KMS-11 (cell line): Measurements from ENCODE around the gene SLC8B1.

Experiments used
- H2AFZ ChIP-seq: fragments of 200-600 bp; sonication (generic); 2 replicates; pipeline ENCODE4 v1.6.1; 2016; ENCODE audit warnings: antibody characterized with exemption, mixed run types, low read depth
- H3K27ac ChIP-seq: fragments of 200-600 bp; sonication (generic); 2 replicates; pipeline ENCODE4 v1.6.1; 2016; ENCODE audit warnings: mild to moderate bottlenecking, mixed run types
- H3K27me3 ChIP-seq: fragments of 200-600 bp; sonication (generic); 2 replicates; pipeline ENCODE4 v1.6.1; 2017; ENCODE audit warnings: mild to moderate bottlenecking, low read depth, mixed run types, moderate library complexity; ENCODE audit not compliant: insufficient read depth
- H3K36me3 ChIP-seq: fragments of 200-600 bp; sonication (generic); 2 replicates; pipeline ENCODE4 v1.6.1; 2017; ENCODE audit warnings: mild to moderate bottlenecking, mixed run types; ENCODE audit not compliant: insufficient read depth
- H3K4me1 ChIP-seq: fragments of 200-600 bp; sonication (generic); 2 replicates; pipeline ENCODE4 v1.6.1; 2016; ENCODE audit warnings: mild to moderate bottlenecking, low read depth, mixed run types; ENCODE audit not compliant: poor library complexity, severe bottlenecking
- H3K4me2 ChIP-seq: fragments of 200-600 bp; sonication (generic); 2 replicates; pipeline ENCODE4 v1.7.0; 2016; ENCODE audit warnings: mild to moderate bottlenecking, mixed run types
- H3K4me3 ChIP-seq: fragments of 200-600 bp; sonication (generic); IDR thresholded peaks from 2 replicates; pipeline ENCODE4 v1.6.1; 2017; ENCODE audit warnings: low read depth, low read length, mixed read lengths; ENCODE audit not compliant: insufficient read depth
- H3K79me2 ChIP-seq: fragments of 200-600 bp; sonication (generic); 2 replicates; pipeline ENCODE4 v1.6.1; 2016; ENCODE audit warnings: low read depth, mixed run types; ENCODE audit not compliant: insufficient read depth
- H3K9ac ChIP-seq: fragments of 200-600 bp; sonication (generic); 2 replicates; pipeline ENCODE4 v1.6.1; 2016; ENCODE audit warnings: mild to moderate bottlenecking, mixed run types
- H4K20me1 ChIP-seq: fragments of 200-600 bp; sonication (generic); 2 replicates; pipeline ENCODE4 v1.6.1; 2016; ENCODE audit warnings: mild to moderate bottlenecking, mixed run types; ENCODE audit not compliant: insufficient read depth
- CTCF ChIP-seq: fragments of 200-600 bp; sonication (generic); conservative IDR thresholded peaks from 2 replicates; pipeline ENCODE4 v1.6.1; 2017; ENCODE audit warnings: low read depth, mild to moderate bottlenecking, antibody characterized with exemption, low read length, moderate library complexity, mixed read lengths

Gene SLC8B1

DNA sequence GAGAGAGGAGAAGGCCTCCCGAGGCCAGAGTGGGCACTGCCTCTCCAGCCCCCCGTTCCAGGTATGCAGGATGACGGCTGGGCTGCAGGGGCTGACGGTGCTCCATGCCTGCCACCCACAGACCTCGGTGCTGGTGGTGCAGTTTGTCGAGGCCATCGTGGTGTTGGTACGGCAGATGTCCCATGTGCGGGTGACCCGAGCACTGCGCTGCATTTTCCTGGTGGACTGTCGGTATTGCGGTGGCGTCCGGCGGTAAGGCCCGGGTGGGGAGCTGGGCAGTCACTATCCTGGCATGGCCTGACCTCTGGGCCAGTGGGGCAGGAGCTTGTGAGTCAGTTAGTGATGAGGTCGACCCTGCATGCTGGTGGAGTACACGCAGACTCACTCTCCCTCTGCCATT, 66.3 kb downstream of the SLC8B1 start:
- H3K4me3 ChIP-seq = no peak overlapping the region
- H4K20me1 ChIP-seq = no peaks in the 10 kb centered on the region
- no peaks in the 10 kb centered on the region for H3K79me2 ChIP-seq
- no peaks in the 10 kb centered on the region for H3K27me3 ChIP-seq
- H3K4me2 ChIP-seq = no peak overlapping the region
- no peak overlapping the region for H3K9ac ChIP-seq
- no peaks in the 10 kb centered on the region for H3K4me1 ChIP-seq
- no peak for TF ChIP-seq CTCF
- no peak overlapping the region for H2AFZ ChIP-seq
- no peaks in the 10 kb centered on the region for H3K36me3 ChIP-seq
- no peak overlapping the region for H3K27ac ChIP-seq

GRCh38 chr12:113268136-113268535, 66.8 kb downstream of the SLC8B1 start:
- Histone ChIP-seq H3K9ac (no peak overlapping the region), H3K79me2 (no peaks in the 10 kb centered on the region), H3K27ac (no peak overlapping the region), H3K4me3 (no peak overlapping the region), H2AFZ (no peak overlapping the region), H4K20me1 (no peaks in the 10 kb centered on the region), H3K4me2 (no peak overlapping the region), H3K27me3 (no peaks in the 10 kb centered on the region), H3K4me1 (no peaks in the 10 kb centered on the region), H3K36me3 (no peaks in the 10 kb centered on the region)
- no peak for TF ChIP-seq CTCF

- no peak overlapping the region for H3K27ac ChIP-seq
- TF ChIP-seq CTCF = no peak
- H3K36me3 ChIP-seq = no peaks in the 10 kb centered on the region
- H3K4me2 ChIP-seq = no peak overlapping the region
- no peaks in the 10 kb centered on the region for H3K79me2 ChIP-seq
- H4K20me1 ChIP-seq = no peaks in the 10 kb centered on the region
- H3K4me1 ChIP-seq = no peaks in the 10 kb centered on the region
- H2AFZ ChIP-seq = no peak overlapping the region
- H3K9ac ChIP-seq = no peak overlapping the region
- H3K4me3 ChIP-seq = no peak overlapping the region
- H3K27me3 ChIP-seq = no peaks in the 10 kb centered on the region
Observed at GRCh38 chr12:113267621-113268020, 67.3 kb downstream of the SLC8B1 start.

DNA sequence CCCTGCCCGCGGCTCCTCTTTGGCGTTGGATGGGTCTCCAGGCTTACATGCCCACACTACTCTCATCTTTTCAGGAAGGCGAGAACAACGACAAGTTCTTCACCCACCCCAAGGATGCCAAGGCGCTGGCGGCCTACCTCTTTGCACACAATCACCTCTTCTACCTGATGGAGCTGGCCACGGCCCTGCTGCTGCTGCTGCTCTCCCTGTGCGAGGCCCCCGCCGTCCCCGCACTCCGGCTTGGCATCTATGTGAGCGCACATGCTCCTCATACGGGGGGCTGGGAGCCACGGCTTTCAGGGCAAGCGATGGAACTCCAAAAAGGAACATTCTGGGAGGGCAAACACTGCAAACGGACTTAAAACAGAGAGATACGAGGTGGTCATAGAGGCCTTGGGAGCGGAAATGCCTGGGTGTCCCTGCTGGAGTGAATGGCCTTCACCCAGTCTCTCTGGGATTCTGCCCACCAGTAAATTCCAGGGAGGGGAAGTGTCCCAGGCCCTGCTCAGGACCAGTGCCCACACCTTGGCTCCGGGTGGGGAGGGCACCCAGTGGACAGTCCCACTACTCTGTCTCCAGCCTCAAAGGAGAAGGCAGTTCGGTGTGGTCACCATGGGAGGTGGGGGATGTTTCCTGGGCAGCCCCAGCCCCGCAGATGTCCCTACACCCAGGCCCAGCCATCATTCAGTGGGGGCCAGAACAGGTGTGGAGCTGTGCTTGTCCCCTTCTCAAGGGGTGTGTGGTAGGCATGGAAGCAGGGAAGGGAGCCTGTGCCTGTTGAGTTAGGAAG, 68.6 kb downstream of the SLC8B1 start:
- Histone ChIP-seq H3K36me3 (no peaks in the 10 kb centered on the region), H2AFZ (no peak overlapping the region), H3K9ac (no peak overlapping the region), H3K27ac (no peak overlapping the region), H3K4me1 (no peaks in the 10 kb centered on the region), H4K20me1 (no peaks in the 10 kb centered on the region), H3K79me2 (no peaks in the 10 kb centered on the region), H3K4me2 (no peak overlapping the region), H3K4me3 (no peak overlapping the region), H3K27me3 (no peaks in the 10 kb centered on the region)
- no peak for TF ChIP-seq CTCF
